Measurements from ENCODE around the gene MAMLD1. TPM values are rescaled to one million over a fixed set of nuclear protein-coding genes. Genes with fewer than 3 reads are reported as not detected.

MAMLD1 gene
- total RNA-seq, 1 donor from 2014 or later, result 2.5 TPM

- no peak for DNase-seq (ENCODE audit: low read depth)
- H3K4me3 ChIP-seq (ENCODE audit: low read depth, low read length), result no peak overlapping the region
- TF ChIP-seq, protein P1, sequence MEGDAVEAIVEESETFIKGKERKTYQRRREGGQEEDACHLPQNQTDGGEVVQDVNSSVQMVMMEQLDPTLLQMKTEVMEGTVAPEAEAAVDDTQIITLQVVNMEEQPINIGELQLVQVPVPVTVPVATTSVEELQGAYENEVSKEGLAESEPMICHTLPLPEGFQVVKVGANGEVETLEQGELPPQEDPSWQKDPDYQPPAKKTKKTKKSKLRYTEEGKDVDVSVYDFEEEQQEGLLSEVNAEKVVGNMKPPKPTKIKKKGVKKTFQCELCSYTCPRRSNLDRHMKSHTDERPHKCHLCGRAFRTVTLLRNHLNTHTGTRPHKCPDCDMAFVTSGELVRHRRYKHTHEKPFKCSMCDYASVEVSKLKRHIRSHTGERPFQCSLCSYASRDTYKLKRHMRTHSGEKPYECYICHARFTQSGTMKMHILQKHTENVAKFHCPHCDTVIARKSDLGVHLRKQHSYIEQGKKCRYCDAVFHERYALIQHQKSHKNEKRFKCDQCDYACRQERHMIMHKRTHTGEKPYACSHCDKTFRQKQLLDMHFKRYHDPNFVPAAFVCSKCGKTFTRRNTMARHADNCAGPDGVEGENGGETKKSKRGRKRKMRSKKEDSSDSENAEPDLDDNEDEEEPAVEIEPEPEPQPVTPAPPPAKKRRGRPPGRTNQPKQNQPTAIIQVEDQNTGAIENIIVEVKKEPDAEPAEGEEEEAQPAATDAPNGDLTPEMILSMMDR (conservative IDR thresholded peaks at IDR 0.05; ENCODE audit: low read depth, low read length), result no peak
These were observed 7.6 kb downstream of the MAMLD1 start for GRCh38 chrX:150370589-150371312.

DNA sequence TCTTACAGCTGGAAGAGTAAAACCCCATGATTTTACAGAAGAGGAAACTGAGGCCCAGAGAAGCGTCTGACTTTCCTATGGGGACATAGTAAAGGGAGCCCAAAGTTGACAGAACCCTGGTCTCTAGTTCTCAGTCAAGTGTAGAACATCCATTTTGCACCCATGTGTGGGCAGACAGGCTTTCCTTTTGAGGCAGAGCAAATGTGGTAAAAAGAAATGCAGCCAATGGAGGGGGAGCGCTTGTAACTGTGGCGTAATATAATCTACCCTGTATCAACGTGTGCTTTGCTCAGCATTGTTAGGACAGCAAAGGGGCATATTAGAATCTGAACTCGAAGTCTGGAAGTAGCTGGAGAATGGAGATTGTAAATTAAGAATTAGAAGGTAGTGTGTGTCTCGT, 8.8 kb downstream of the MAMLD1 start:
- TF ChIP-seq, protein P1 (conservative IDR thresholded peaks at IDR 0.05; ENCODE audit: low read depth, low read length), result no peak
- no peak overlapping the region for H3K4me3 ChIP-seq (ENCODE audit: low read depth, low read length)
- DNase-seq (ENCODE audit: low read depth), result no peak

- no peak overlapping the region for H3K4me3 ChIP-seq (ENCODE audit: low read depth, low read length)
- TF ChIP-seq, protein P1 (conservative IDR thresholded peaks at IDR 0.05; ENCODE audit: low read depth, low read length), result no peak
- no peak for DNase-seq (ENCODE audit: low read depth)
These were observed 9.2 kb downstream of the MAMLD1 start for GRCh38 chrX:150372280-150372679.

- no peak for DNase-seq (ENCODE audit: low read depth)
- no peak overlapping the region for H3K4me3 ChIP-seq (ENCODE audit: low read depth, low read length)
- TF ChIP-seq, protein P1 (conservative IDR thresholded peaks at IDR 0.05; ENCODE audit: low read depth, low read length), result no peak
These were observed 9.6 kb downstream of the MAMLD1 start for GRCh38 chrX:150372756-150373155.

DNA sequence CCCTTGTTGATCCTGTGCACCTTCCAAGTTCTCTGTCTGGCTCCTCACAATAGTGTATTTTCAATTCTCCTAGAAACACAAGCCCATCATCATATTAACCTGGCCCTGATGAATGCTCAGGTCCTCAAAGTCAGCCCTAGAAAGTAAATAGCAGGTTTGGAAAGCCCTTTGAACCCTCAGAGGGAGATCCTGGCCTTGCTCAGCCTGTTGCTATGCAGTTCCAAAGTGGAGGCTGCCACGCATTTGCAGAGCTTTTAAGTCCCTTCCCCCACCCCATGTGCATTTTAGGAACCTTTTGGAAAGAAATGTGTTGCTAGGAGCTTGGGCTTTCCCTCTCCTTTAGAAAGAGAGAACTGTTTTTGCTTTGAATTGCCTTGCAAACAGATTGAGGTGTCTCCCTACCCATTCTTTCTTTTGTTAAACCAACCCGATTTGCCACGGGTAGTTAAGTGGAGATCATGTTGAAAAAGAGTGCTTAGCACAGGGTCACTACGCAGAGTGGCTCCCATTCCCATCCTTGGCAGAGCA, 12.2 kb downstream of the MAMLD1 start:
- DNase-seq (ENCODE audit: low read depth), result no peak
- TF ChIP-seq, protein P1 (conservative IDR thresholded peaks at IDR 0.05; ENCODE audit: low read depth, low read length), result no peak
- no peak overlapping the region for H3K4me3 ChIP-seq (ENCODE audit: low read depth, low read length)

DNA sequence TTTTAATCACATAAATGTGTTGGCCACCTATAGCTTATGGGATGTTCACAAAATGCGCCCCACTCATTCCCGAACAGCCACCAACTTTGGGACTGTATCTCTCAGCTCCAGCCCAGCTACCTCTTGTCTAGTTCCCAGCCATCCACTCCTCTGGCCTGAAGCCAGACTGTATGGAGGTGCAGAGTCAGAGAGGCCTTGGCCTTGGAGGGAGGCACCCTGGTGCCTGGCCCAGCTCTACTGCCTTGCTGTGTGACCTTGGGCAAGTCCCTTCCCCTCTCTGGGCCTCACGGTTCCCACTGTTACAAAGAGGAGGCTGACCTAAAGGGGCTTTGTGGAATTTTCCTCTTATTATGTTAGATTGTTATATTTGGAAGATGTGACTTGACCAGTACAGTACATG, 13.9 kb downstream of the MAMLD1 start:
- no peak overlapping the region for H3K4me3 ChIP-seq (ENCODE audit: low read depth, low read length)
- no peak for DNase-seq (ENCODE audit: low read depth)
- TF ChIP-seq, protein P1 (conservative IDR thresholded peaks at IDR 0.05; ENCODE audit: low read depth, low read length), result no peak

- DNase-seq (ENCODE audit: low read depth), result no peak
- TF ChIP-seq, protein P1 (conservative IDR thresholded peaks at IDR 0.05; ENCODE audit: low read depth, low read length), result no peak
- no peak overlapping the region for H3K4me3 ChIP-seq (ENCODE audit: low read depth, low read length)
These were observed 41.9 kb downstream of the MAMLD1 start for GRCh38 chrX:150405006-150405405.
